Thoracic aorta (tissue), 2 donors: ENCODE results near the gene XPC. TPM values are rescaled to one million over a fixed set of nuclear protein-coding genes. Genes with fewer than 3 reads are reported as not detected.

Source experiments
- ATAC-seq: fragments of 150-250 bp; one replicate; pipeline ENCODE4 v1.8.0; 2017; ENCODE audit warnings: low read depth; ENCODE audit not compliant: insufficient number of reproducible peaks, low FRiP score
- DNase-seq: peaks from one replicate; pipeline ENCODE4 v3.0.0-alpha.2; 2020; ENCODE audit warnings: low spot score
- H3K27ac ChIP-seq, 2 donors: fragments of 200-600 bp; sonication (generic); 1 replicate in 1 of 2; 2 replicates in 1 of 2; pipeline ENCODE4 v1.5.1; 2016; ENCODE audit warnings: mild to moderate bottlenecking in 2 of 2, moderate library complexity in 2 of 2
- H3K27me3 ChIP-seq: fragments of 200-600 bp; sonication (generic); replicated peaks from 2 replicates; pipeline ENCODE4 v1.6.0; 2016; ENCODE audit warnings: mild to moderate bottlenecking; ENCODE audit not compliant: insufficient read depth
- H3K36me3 ChIP-seq: fragments of 200-600 bp; sonication (generic); one replicate; pipeline ENCODE4 v1.5.1; 2016
- H3K4me1 ChIP-seq, 2 donors: fragments of 200-600 bp; sonication (generic); 1 replicate in 1 of 2; 2 replicates in 1 of 2; pipeline versions ENCODE4 v1.5.1 to v1.6.0; 2016; ENCODE audit warnings: low read depth in 2 of 2, mild to moderate bottlenecking in 1 of 2; ENCODE audit not compliant: control insufficient read depth in 1 of 2
- H3K4me3 ChIP-seq: fragments of 200-600 bp; sonication (generic); 2 replicates; pipeline ENCODE4 v1.5.1; 2016; ENCODE audit warnings: mild to moderate bottlenecking
- H3K9me3 ChIP-seq: fragments of 200-600 bp; sonication (generic); 2 replicates; pipeline ENCODE4 v1.5.1; 2016
- CTCF ChIP-seq: fragments of 200-600 bp; sonication (generic); IDR thresholded peaks from one replicate; pipeline ENCODE4 v1.5.1; 2019; ENCODE audit warnings: antibody characterized with exemption
- total RNA-seq, 2 donors: library from RNA; depleted of rRNA; stranded (reverse); fragments of >200 nt; gene quantifications; one replicate each; pipeline versions ENCODE4 v1.1.0 to v1.2.3, GENCODE V29; 2016

The XPC gene
- total RNA-seq, 2 donors from 2014 or later, result 49.2 to 57.1 TPM

GRCh38 chr3:14120111-14120920 is 58.1 kb downstream of the XPC start:
- Histone ChIP-seq H3K27ac (no peak overlapping the region), H3K36me3 (peaks cover 11% of the 10 kb centered on the region), H3K4me3 (no peak overlapping the region), H3K9me3 (no peaks in the 10 kb centered on the region), H3K4me1 (peaks cover 6 to 22% of the 10 kb centered on the region in 2 donors), H3K27me3 (no peaks in the 10 kb centered on the region)
- ATAC-seq (no peak), DNase-seq (no peak)
- no peak for TF ChIP-seq CTCF

GRCh38 chr3:14119651-14120050 is 58.8 kb downstream of the XPC start:
- no peak for TF ChIP-seq CTCF
- DNase-seq, result no peak
- Histone ChIP-seq H3K27me3 (no peaks in the 10 kb centered on the region), H3K4me3 (no peak overlapping the region), H3K4me1 (peaks cover 6 to 22% of the 10 kb centered on the region in 2 donors), H3K9me3 (no peaks in the 10 kb centered on the region), H3K27ac (no peak overlapping the region), H3K36me3 (peaks cover 17% of the 10 kb centered on the region)
- no peak for ATAC-seq

- no peak for TF ChIP-seq CTCF
- Histone ChIP-seq H3K36me3 (peaks cover 26% of the 10 kb centered on the region), H3K9me3 (no peaks in the 10 kb centered on the region), H3K27ac (no peak overlapping the region), H3K4me1 (peaks cover 5 to 18% of the 10 kb centered on the region in 2 donors), H3K4me3 (no peak overlapping the region), H3K27me3 (no peaks in the 10 kb centered on the region)
- ATAC-seq, result no peak
- DNase-seq, result no peak
Measured at GRCh38 chr3:14118400-14119381, 59.7 kb downstream of the XPC start.

GRCh38 chr3:14117468-14118399 is 60.7 kb downstream of the XPC start:
- no peak for DNase-seq
- Histone ChIP-seq H3K27me3 (no peaks in the 10 kb centered on the region), H3K4me1 (peaks cover 0 to 9% of the 10 kb centered on the region in 2 donors), H3K27ac (no peak overlapping the region), H3K36me3 (peaks cover 36% of the 10 kb centered on the region), H3K9me3 (no peaks in the 10 kb centered on the region), H3K4me3 (no peak overlapping the region)
- no peak for ATAC-seq
- no peak for TF ChIP-seq CTCF
